Hypothalamus (tissue), 51 donors: ENCODE data around the gene KDR.
A peak's percentile ranks its signal among the peaks of the same experiment; 100 is the strongest.

ENCODE experiments used
- DNase-seq, 51 donors: peaks; one replicate each; lab custom pipeline; 2025; lab: John Stamatoyannopoulos, UW

Gene KDR

GRCh38 chr4:55125087-55125721 is at the start of gene KDR:
KDR (minus strand) TSS chr4:55125595; CDS start chr4:55125293, 302 bp downstream.
- peak in 11 of 51 donors; percentile 1 to 51 (median 13) for DNase-seq

DNA sequence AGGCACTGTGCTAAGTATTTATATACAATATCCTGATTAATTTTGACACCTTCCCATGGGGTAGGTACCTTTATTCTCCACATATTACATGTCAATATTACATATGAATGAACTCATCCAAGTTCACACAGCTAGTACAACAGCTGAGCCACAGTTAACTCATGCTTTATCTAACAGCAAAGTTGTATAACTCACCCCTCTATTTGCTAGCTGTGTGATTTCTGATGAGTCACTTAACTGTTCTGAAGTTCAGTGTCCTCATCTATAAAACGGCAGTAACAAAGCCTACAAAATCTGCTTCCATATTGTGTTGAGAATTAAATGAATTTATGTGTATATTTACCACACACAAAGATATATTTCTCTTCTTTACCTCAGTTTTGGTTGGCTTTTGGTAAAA is 48.2 kb upstream of the KDR start:
- DNase-seq, result no peak

GRCh38 chr4:55172694-55173287 is 47.4 kb upstream of the KDR start:
- no peak for DNase-seq

DNA sequence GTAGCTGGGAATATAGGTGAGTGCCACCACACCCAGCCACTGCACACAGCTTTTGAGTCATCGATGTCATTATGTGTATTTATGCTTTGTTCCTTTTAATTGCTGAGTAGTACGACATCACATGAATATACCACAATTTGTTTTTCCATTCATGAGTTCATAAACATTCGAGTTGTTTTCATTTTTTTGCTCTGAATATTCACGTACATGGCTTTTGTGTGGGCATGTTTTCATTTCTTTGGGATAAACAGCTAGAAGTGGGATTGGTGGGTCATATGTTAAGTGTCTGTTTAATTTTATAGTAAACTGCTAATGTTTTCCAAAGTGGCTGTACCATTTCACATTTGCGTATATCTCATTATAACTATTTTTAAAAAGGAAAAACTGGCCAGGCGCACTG is 45.1 kb upstream of the KDR start:
- no peak for DNase-seq

- DNase-seq, result no peak
These were observed 44.1 kb upstream of the KDR start for GRCh38 chr4:55169352-55169961.

- no peak for DNase-seq
These were observed 37.0 kb upstream of the KDR start for GRCh38 chr4:55162396-55162795.

DNA sequence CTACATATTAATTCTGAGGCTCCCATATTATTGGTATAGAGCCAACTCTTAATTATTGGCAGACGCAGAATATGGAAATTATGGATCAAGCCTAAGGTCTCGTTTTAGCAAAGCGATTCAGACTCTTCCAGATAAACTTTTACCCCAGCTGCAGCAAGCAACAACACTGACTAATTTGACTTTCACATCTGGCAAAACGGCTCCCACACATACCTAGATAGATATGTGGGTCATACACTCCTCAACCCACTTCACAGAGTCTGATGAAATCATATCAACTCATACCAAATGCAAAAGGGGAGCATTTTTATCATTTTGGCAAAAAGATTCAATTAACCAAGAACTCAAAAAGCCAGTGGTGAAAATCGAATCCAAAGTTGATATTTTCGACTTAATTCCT is 36.3 kb upstream of the KDR start:
- DNase-seq, result no peak

GRCh38 chr4:55159851-55160250 is 34.5 kb upstream of the KDR start:
- no peak for DNase-seq

DNA sequence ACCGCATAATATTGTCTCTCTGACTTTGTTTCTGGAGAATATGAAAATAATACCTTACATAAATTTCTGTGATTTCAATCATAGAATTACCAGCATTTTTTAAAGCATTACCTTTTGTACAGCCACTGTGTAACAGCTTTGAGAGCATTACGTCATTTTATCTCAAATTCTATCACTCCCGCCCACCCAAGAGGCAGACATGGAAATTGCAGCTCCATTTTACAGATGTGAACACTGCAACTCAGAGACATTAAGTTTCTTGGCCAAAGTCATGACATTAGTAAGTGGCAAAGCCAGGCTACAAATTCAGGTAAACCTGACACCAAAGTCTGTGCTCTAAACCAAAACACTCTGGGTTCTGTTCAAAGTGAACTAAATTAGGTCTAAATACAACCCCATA is 33.6 kb upstream of the KDR start:
- DNase-seq, result no peak

DNA sequence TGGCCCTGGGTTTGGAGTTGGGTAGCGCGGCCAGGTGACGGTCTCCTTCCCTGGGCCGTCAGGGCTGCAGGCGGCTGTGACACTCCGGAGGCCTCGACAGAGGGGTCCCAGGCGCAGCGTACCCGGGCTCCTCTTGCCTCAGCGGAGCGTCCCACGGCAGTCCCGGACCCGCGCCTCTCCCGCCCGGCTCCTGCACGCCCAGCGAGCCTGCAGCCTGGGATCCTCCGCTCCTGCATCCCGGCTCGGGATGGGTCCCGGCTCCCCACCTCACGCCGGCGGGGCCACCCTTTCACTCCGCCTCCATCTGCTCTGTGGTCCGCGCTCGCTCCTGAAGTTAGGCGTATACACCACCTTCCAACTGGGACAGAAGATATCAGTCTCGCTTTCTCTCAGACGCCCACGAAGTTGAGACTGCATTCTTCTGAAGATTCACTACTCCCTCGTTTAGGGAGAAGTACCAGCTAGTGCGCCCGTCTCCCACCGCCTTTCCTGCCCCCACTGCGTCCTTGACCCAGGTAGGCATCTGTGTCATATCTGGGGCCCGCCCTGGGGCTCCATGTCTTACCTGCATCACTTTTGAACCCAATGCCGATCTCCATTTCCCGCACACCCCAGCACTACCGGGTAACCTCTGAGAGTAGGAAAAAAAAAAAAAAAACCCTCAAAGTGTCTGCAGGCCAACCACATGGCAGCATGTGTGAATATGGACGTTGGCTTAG is 32.3 kb upstream of the KDR start:
- DNase-seq, result peak in 1 of 51 donors; percentile 1

- no peak for DNase-seq
These were observed 29.5 kb upstream of the KDR start for GRCh38 chr4:55154933-55155332.

DNA sequence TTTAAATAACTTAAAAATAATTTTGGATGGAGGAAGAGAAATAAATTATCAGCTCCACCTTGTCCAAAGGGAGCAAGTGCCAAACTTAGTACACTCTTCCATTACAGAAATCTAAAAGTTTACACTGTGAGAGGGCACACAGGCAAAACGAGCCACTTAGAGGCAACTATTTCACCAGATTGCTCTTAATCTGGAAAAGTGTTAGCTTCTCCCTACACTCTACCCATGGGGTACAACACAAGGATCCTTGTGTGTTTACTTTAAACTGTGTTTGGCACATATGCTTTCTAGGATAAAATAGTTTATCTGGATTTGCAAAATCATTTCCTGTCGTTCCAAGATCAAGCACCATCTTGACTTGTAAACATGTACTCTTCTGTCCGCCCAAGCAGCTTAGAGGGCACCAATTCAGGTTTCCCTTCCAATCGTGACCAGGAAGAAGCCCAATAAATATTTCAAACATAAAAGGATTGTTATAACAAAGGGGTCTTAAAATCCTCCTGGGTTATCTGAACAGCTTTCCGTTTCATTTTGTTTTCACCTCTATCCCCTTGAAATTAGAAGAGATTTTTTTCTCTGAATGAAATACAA is 29.0 kb upstream of the KDR start:
- no peak for DNase-seq

- no peak for DNase-seq
These were observed 18.5 kb upstream of the KDR start for GRCh38 chr4:55143858-55144257.

- no peak for DNase-seq
These were observed 13.0 kb upstream of the KDR start for GRCh38 chr4:55138367-55138766.

DNA sequence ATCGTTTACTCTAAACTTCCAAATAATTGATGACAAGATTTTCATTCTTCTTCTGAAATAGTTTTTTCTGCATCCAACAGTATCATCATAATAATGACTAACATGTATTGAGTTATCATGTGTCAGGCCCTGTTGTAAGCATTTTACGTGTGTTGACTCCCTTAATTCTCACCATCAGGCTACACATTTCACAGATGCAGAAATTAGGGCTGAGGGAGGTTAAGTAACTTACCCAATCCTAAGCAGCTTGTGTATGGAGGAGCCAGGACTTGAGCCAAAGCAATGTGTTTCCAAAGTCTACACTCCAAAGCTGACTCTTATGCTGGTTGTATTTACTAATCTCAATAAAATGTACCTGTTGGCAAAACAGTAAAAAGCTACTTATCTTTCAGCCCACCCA is 11.2 kb upstream of the KDR start:
- no peak for DNase-seq

DNA sequence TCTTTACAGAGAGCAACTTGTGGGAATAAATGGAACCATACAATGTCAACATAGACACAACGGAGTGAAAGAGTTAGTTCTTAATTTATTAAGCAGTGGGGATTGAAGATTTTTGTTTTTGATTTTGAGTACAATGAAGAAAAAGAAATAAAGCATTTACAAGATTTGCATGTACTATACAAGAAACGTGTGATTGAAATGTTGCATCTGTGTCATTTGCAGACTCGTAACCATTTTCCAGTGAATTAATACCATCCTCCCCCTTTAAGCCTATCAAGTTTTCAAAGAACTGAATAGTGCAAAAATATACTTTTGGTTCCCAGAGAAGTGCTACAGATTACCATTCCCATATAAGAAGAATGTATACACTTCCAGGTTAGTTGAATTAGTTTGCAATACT is 8.6 kb upstream of the KDR start:
- DNase-seq, result no peak

GRCh38 chr4:55132775-55133174 is 7.4 kb upstream of the KDR start:
- no peak for DNase-seq

- no peak for DNase-seq
These were observed 2.1 kb upstream of the KDR start for GRCh38 chr4:55127521-55127920.

DNA sequence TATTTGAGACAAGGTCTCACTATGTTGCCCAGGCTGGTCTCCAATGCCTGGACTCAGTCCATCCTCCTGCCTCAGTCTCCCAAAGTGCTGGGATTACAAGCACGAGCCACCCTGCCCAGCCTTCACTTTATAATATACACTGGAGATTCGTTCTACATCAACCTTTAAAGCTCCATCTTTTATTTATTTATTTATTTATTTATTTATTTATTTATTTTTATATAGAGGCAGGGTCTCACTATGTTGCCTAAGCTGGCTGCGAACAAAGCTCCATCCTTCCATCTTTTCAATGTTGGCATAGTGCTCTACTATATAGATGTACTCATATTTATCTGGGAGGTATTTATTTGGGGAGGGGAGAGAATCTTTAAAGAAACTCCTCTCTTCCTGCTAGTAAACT is 1.7 kb upstream of the KDR start:
- DNase-seq, result no peak

GRCh38 chr4:55125763-55126541 is 557 bp upstream of the KDR start:
- DNase-seq, result peak in 2 of 51 donors; percentile 10 to 27
